Hepatocyte (in vitro differentiated cells): ENCODE results near the gene ADAMTS8. TPM values are rescaled to one million over a fixed set of nuclear protein-coding genes. Genes with fewer than 3 reads are reported as not detected.

Experiments
- DNase-seq: peaks from one replicate; pipeline ENCODE4 v3.0.0-alpha.2; 2016; ENCODE audit warnings: low spot score
- H2AFZ ChIP-seq: fragments of 200-600 bp; sonication (generic); 2 replicates; pipeline ENCODE4 v1.6.0; 2016; ENCODE audit warnings: antibody characterized with exemption, mild to moderate bottlenecking
- H3K27ac ChIP-seq: fragments of 200-600 bp; sonication (generic); 2 replicates; pipeline ENCODE4 v1.5.1; 2016; ENCODE audit warnings: mild to moderate bottlenecking
- H3K27me3 ChIP-seq: fragments of 200-600 bp; sonication (generic); 2 replicates; pipeline ENCODE4 v1.6.1; 2016
- H3K36me3 ChIP-seq: fragments of 200-600 bp; sonication (generic); replicated peaks from 2 replicates; pipeline ENCODE4 v1.5.1; 2016; ENCODE audit warnings: low read depth; ENCODE audit not compliant: insufficient read depth
- H3K4me1 ChIP-seq: fragments of 200-600 bp; sonication (generic); 2 replicates; pipeline ENCODE4 v1.5.1; 2016; ENCODE audit warnings: mild to moderate bottlenecking, moderate library complexity; ENCODE audit not compliant: insufficient read depth
- H3K4me2 ChIP-seq: fragments of 200-600 bp; sonication (generic); 2 replicates; pipeline ENCODE4 v1.6.0; 2016
- H3K4me3 ChIP-seq: fragments of 200-600 bp; sonication (generic); 2 replicates; pipeline ENCODE4 v1.5.1; 2016; ENCODE audit warnings: mild to moderate bottlenecking
- H3K79me2 ChIP-seq: fragments of 200-600 bp; sonication (generic); 2 replicates; pipeline ENCODE4 v1.6.0; 2017; ENCODE audit warnings: mild to moderate bottlenecking
- H3K9me2 ChIP-seq: fragments of 200-600 bp; sonication (generic); replicated peaks from 2 replicates; pipeline ENCODE4 v1.6.0; 2017; ENCODE audit warnings: mild to moderate bottlenecking; ENCODE audit not compliant: insufficient read depth
- H3K9me3 ChIP-seq: fragments of 200-600 bp; sonication (generic); 2 replicates; pipeline ENCODE4 v1.5.1; 2016; ENCODE audit warnings: low read depth, mild to moderate bottlenecking
- H4K20me1 ChIP-seq: fragments of 200-600 bp; sonication (generic); 2 replicates; pipeline ENCODE4 v1.6.0; 2016; ENCODE audit warnings: mild to moderate bottlenecking; ENCODE audit not compliant: insufficient read depth, poor library complexity, severe bottlenecking
- EZH2 ChIP-seq: fragments of 200-600 bp; sonication (generic); IDR thresholded peaks from 2 replicates; pipeline ENCODE4 v1.6.1; 2016; ENCODE audit warnings: antibody characterized with exemption, mild to moderate bottlenecking, borderline replicate concordance
- EZH2phosphoT487 ChIP-seq: fragments of 200-600 bp; sonication (generic); IDR thresholded peaks from one replicate; pipeline ENCODE4 v1.6.1; 2018; ENCODE audit warnings: antibody characterized with exemption, mild to moderate bottlenecking, low read depth, moderate library complexity; ENCODE audit not compliant: unreplicated experiment, severe bottlenecking
- WGBS: methylation state at CpG from one replicate; pipeline ENCODE4 v1.1.6; 2016; ENCODE audit warnings: low lambda C conversion rate; ENCODE audit errors: missing lambda C conversion rate; 5-methylcytosine and 5-hydroxymethylcytosine counted together
- polyA plus RNA-seq: library from polyadenylated mRNA; unstranded; fragments of >200 nt; fragmentation: Nextera tagmentation; extraction: Ambion mirVana; gene quantifications from 2 replicates; pipeline ENCODE4 v1.2.1, GENCODE V29; 2016
- total RNA-seq: library from RNA; depleted of rRNA; stranded (reverse); fragments of >200 nt; gene quantifications from 2 replicates; pipeline ENCODE4 v1.2.3, GENCODE V29; 2014
- TF ChIP-seq, protein P1 (sequence below): fragments of 200-600 bp; sonication (generic); IDR thresholded peaks from 2 replicates; pipeline ENCODE4 v1.5.1; 2016; ENCODE audit warnings: antibody characterized with exemption, mild to moderate bottlenecking; ENCODE audit not compliant: poor library complexity

The ADAMTS8 gene
- total and polyA plus RNA-seq, 2 experiments from 2014 or later: 1.7 to 2.3 TPM

GRCh38 chr11:130396965-130397364 is 31.4 kb downstream of the ADAMTS8 start:
- Histone ChIP-seq H3K4me2 (no peak overlapping the region), H3K9me3 (no peaks in the 10 kb centered on the region), H3K27me3 (peaks cover 6% of the 10 kb centered on the region), H3K4me3 (no peak overlapping the region), H3K79me2 (no peaks in the 10 kb centered on the region), H3K9me2 (no peaks in the 10 kb centered on the region), H3K4me1 (no peaks in the 10 kb centered on the region), H3K36me3 (no peaks in the 10 kb centered on the region), H3K27ac (no peak overlapping the region), H4K20me1 (no peaks in the 10 kb centered on the region), H2AFZ (no peak overlapping the region)
- DNase-seq: no peak
- WGBS: 93% methylated on average over 2 of the region's 2 CpGs
- TF ChIP-seq EZH2 (no peak), EZH2phosphoT487 (no peak)
- TF ChIP-seq, protein P1, sequence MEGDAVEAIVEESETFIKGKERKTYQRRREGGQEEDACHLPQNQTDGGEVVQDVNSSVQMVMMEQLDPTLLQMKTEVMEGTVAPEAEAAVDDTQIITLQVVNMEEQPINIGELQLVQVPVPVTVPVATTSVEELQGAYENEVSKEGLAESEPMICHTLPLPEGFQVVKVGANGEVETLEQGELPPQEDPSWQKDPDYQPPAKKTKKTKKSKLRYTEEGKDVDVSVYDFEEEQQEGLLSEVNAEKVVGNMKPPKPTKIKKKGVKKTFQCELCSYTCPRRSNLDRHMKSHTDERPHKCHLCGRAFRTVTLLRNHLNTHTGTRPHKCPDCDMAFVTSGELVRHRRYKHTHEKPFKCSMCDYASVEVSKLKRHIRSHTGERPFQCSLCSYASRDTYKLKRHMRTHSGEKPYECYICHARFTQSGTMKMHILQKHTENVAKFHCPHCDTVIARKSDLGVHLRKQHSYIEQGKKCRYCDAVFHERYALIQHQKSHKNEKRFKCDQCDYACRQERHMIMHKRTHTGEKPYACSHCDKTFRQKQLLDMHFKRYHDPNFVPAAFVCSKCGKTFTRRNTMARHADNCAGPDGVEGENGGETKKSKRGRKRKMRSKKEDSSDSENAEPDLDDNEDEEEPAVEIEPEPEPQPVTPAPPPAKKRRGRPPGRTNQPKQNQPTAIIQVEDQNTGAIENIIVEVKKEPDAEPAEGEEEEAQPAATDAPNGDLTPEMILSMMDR: no peak

DNA sequence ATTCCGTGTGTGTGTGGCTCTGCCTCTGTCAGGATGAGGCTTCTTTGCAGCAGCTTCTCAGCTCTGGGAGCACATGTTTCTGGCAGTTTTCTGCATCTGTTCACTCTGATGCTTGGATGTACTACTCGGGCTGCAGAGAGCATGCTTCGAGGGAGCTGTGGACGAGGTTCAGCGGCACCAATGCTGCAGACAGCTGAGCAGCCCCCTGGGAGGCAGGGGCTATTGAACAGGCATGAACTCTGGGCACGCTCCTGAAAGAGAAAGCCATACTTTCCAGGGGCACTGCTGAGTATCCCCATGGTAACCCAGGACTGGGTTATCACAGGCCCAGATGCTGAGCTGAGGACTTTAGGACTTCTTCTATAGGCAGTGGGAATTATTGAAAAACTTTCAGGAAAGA is 33.8 kb downstream of the ADAMTS8 start:
- no peaks in the 10 kb centered on the region for H3K36me3 ChIP-seq
- TF ChIP-seq, protein P1: no peak
- TF ChIP-seq EZH2: no peak
- no peak for TF ChIP-seq EZH2phosphoT487
- no peak overlapping the region for H3K4me3 ChIP-seq
- WGBS: 67% methylated on average over 6 of the region's 6 CpGs
- H3K79me2 ChIP-seq: no peaks in the 10 kb centered on the region
- no peaks in the 10 kb centered on the region for H3K9me2 ChIP-seq
- no peak overlapping the region for H3K4me2 ChIP-seq
- H4K20me1 ChIP-seq: no peaks in the 10 kb centered on the region
- no peak overlapping the region for H2AFZ ChIP-seq
- no peak for DNase-seq
- H3K27ac ChIP-seq: no peak overlapping the region
- H3K9me3 ChIP-seq: no peaks in the 10 kb centered on the region
- H3K4me1 ChIP-seq: peaks cover 8% of the 10 kb centered on the region
- peaks cover 6% of the 10 kb centered on the region for H3K27me3 ChIP-seq

DNA sequence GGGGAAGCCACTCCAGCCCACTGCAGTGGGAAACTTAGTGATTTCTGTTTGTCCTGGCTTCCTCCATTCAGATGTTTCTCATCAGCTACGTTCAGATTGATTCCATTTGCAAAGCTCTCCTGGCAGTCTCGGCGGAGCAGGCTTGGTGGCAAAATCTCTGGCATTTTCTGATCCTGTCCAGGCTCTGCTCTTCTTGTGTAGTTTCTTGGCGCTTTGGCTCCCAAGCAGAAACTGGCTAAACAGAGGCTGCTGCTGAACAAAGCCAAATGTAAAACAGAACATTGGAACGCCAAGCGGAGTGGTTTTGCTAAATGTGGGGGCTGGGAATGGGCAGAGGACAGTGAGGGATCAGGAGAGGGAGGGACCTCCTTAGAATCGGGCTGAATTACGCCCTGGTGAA is 36.7 kb downstream of the ADAMTS8 start:
- H3K9me2 ChIP-seq: no peaks in the 10 kb centered on the region
- H3K4me2 ChIP-seq: no peak overlapping the region
- no peaks in the 10 kb centered on the region for H4K20me1 ChIP-seq
- no peak overlapping the region for H3K4me3 ChIP-seq
- H3K4me1 ChIP-seq: peaks cover 8% of the 10 kb centered on the region
- peaks cover 6% of the 10 kb centered on the region for H3K27me3 ChIP-seq
- WGBS: 57% methylated on average over 8 of the region's 8 CpGs
- no peaks in the 10 kb centered on the region for H3K79me2 ChIP-seq
- no peaks in the 10 kb centered on the region for H3K9me3 ChIP-seq
- no peak overlapping the region for H2AFZ ChIP-seq
- H3K27ac ChIP-seq: no peak overlapping the region
- DNase-seq: no peak
- no peaks in the 10 kb centered on the region for H3K36me3 ChIP-seq
- TF ChIP-seq, protein P1: no peak
- TF ChIP-seq EZH2: no peak
- TF ChIP-seq EZH2phosphoT487: no peak
